ENCODE data around the gene AEN.

Gene AEN

DNA sequence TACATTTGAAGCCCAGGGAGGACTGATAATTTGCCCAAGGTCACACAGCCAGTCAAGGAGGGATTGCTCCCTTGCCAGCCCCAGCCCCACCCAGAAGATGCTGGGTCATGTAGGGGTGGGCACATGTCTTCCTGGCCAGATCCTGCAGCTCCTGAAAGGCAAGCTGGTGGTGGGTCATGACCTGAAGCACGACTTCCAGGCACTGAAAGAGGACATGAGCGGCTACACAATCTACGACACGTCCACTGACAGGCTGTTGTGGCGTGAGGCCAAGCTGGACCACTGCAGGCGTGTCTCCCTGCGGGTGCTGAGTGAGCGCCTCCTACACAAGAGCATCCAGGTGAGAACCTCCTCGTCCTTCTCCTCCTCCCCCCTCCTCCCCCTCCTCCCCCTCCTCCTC lies 30.8 kb downstream of the AEN start:
- DNase-seq (ENCODE audit: low spot score in 2 of 2), result peak; percentile 4 to 6
- H3K4me3 Mint-ChIP-seq, result no peak overlapping the region
- H3K9me3 Mint-ChIP-seq, result no peaks in the 10 kb centered on the region
- peaks cover 56% of the 10 kb centered on the region for H3K4me1 Mint-ChIP-seq
- no peaks in the 10 kb centered on the region for H3K27me3 Mint-ChIP-seq
- H3K27ac Mint-ChIP-seq (ENCODE audit: low read depth), result no peak overlapping the region
- no peak for ATAC-seq (replicated peaks; ENCODE audit: extremely low read depth, poor library complexity, severe bottlenecking)
- H3K36me3 Mint-ChIP-seq (ENCODE audit: insufficient read depth), result peaks cover 20% of the 10 kb centered on the region

DNA sequence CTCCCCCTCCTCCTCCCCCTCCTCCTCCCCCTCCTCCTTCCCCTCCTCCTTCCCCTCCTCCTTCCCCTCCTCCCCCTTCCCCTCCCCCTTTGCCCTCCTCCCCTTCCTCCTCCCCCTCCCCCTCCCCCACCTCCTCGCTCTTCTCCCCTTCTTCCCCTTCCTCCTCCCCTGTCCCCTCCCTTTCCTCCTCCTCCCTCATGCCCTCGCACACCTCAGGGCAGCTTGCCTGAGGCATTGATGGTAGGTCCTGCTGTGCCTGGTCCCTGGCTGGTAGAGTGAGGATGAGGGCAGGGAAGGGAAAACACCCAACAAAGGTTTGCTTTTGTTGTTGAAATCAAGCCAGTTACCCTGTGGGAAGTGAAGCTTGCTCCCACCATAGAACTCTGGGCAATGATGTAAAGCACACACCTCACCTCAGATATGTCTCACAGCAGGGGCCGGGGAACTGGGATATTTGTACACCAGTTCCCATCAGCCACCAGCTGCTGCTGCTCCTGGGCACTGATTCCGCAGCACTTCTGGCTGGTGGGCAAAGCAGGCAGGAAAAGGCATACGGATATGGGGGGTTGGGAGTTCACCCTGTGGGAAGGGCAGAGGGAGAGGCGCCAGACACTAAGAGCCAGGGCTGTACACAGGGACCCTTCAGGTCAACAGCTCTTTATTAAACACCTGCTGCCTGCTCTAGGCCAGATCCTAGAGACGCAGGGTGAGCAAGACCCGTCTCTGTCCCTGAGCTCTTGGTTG lies 31.5 kb downstream of the AEN start:
- Mint-ChIP-seq H3K27ac (ENCODE audit: low read depth) (peak overlapping the region; percentile 87), H3K4me3 (peak overlapping the region; percentile 36), H3K9me3 (no peaks in the 10 kb centered on the region), H3K36me3 (ENCODE audit: insufficient read depth) (peaks cover 19% of the 10 kb centered on the region), H3K4me1 (peaks cover 55% of the 10 kb centered on the region), H3K27me3 (no peaks in the 10 kb centered on the region)
- ATAC-seq (replicated peaks; ENCODE audit: extremely low read depth, poor library complexity, severe bottlenecking) (no peak), DNase-seq (ENCODE audit: low spot score in 2 of 2) (no peak)

DNA sequence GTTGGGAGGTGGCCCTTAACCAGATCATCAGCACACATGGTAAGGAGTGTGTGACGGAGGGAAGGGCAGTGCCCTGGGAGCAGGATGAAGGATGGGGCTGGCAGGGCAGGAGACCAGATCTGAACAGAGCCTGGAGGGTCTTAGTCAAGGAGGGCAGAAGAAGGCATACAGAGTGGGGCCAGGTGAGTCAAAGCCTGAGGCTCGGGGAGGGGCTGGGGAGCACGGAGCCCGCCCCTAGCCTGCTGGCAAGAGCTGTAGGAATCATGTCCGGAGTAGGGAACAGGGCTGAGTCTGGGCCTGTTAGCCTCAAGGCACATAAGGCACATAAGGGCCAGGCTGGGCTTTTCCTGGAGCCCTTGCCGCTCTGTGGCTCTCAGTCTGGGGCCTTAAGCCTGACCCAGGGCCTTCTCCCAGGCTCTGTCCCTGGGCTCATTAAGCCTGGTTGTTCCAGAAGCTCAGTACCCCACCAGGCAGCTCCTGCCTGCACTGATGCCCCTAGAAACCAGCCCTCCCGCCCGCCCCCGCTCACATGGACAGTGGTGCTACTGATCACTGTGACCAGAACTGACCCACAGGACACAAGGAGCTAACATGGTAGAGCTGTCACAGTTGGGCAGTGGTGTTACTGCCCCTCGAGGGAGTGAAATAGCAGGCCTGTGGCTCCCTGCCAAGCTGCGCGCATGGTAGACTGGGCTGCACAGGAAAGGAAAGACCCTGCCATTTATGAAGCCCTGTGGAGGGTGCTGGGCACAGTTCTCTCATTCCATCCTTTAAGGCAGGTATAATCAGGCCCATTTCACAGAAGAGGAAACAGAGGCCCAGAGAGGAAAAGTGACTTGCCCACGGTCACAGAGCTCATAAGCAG lies 32.3 kb downstream of the AEN start:
- H3K4me1 Mint-ChIP-seq, result peaks cover 55% of the 10 kb centered on the region
- H3K27me3 Mint-ChIP-seq, result no peaks in the 10 kb centered on the region
- no peak for DNase-seq (ENCODE audit: low spot score in 2 of 2)
- H3K9me3 Mint-ChIP-seq, result no peaks in the 10 kb centered on the region
- peak overlapping the region; percentile 87 for H3K27ac Mint-ChIP-seq (ENCODE audit: low read depth)
- peak overlapping the region; percentile 36 for H3K4me3 Mint-ChIP-seq
- H3K36me3 Mint-ChIP-seq (ENCODE audit: insufficient read depth), result peaks cover 17% of the 10 kb centered on the region
- ATAC-seq (replicated peaks; ENCODE audit: extremely low read depth, poor library complexity, severe bottlenecking), result no peak

DNA sequence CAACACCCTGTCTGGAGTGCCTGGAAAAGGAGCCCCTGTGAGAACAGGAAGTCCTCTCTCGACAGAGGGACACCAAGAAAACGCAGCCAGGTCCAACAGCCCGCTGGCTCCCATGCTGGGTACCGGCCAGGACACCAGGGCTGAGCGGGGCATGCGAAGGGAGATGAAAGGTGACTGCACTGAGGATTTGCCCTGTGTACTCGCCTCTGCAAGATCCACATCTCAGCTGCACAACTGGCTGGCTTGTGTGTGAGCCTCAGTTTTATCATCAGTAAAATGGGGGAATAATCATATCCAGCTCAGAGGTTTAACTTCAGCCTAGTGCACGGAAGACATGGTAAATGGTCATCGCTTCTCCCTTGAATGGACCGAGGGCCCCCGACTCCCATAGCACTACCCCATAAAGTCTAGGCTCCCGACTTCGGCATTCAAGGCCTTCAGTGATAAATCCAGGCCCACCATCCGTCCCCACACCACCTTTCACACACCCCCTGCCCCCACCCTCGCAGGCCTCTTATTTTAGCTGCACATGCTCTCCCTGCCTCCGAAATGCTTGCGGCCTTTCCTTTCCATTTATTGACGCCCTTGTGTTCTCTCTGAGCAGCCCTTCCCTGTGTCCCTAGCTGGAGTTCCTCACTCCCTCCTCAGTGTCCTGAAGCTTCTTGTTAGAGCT lies 33.4 kb downstream of the AEN start:
- DNase-seq (ENCODE audit: low spot score in 2 of 2) (peak in 1 of 2 donors; percentile 10), ATAC-seq (replicated peaks; ENCODE audit: extremely low read depth, poor library complexity, severe bottlenecking) (no peak)
- H3K4me1 Mint-ChIP-seq, result peaks cover 47% of the 10 kb centered on the region
- H3K4me3 Mint-ChIP-seq, result no peak overlapping the region
- H3K27ac Mint-ChIP-seq (ENCODE audit: low read depth), result peak overlapping the region; percentile 58
- peaks cover 15% of the 10 kb centered on the region for H3K36me3 Mint-ChIP-seq (ENCODE audit: insufficient read depth)
- H3K27me3 Mint-ChIP-seq, result no peaks in the 10 kb centered on the region
- H3K9me3 Mint-ChIP-seq, result no peaks in the 10 kb centered on the region

DNA sequence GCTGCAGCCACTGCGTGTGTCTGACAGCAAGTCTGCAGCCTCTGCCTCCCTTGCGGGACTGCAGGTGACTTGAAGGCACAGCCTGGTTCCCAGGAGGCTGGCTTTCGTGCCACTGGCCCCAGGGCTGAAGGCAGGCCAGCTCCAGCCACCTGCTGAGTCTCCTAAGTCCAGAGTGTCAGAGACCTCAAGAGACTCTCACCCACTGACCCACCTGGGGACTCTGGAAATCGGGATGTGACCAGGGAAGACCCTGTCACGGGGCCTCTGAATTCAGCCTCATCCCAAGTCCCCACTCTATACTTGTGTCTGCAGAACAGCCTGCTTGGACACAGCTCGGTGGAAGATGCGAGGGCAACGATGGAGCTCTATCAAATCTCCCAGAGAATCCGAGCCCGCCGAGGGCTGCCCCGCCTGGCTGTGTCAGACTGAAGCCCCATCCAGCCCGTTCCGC lies 34.0 kb downstream of the AEN start:
- H3K27ac Mint-ChIP-seq (ENCODE audit: low read depth), result peak overlapping the region; percentile 58
- ATAC-seq (replicated peaks; ENCODE audit: extremely low read depth, poor library complexity, severe bottlenecking) (no peak), DNase-seq (ENCODE audit: low spot score in 2 of 2) (peak in 1 of 2 donors; percentile 11)
- H3K4me3 Mint-ChIP-seq, result no peak overlapping the region
- H3K27me3 Mint-ChIP-seq, result no peaks in the 10 kb centered on the region
- H3K36me3 Mint-ChIP-seq (ENCODE audit: insufficient read depth), result peaks cover 15% of the 10 kb centered on the region
- H3K9me3 Mint-ChIP-seq, result no peaks in the 10 kb centered on the region
- H3K4me1 Mint-ChIP-seq, result peaks cover 44% of the 10 kb centered on the region

DNA sequence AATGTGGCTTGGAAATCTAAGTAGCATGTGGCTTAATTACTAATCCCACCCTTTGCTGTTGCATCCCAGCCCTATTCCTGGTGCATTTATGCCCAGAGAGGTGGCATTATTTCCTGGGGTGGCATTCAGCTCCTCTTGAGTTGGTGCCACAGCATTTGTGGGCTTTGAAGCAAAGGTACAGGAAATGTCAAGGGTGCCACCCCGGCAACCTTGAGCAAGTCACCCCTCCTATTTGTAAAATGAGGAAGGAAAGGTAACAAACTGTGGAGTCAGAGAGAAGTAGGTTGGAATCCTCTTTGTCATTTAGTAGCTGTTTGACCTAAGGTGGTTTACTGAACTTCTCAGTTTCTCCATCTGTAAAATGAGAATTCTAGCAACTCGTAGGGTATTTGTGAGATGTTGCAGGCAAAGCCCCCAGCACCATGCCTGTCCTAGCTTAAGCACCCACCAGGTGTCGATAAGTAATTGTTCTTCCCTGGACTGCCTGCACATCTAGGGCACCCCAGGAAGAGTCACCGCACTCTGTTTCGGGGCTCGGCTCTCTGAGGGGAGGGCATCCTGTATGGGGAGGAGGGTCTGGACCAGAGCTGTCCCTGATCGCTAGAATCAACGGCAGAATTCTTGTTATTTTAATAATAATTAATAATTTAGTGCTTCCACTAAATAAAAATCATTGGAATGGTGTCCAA lies 34.8 kb downstream of the AEN start:
- Mint-ChIP-seq H3K36me3 (ENCODE audit: insufficient read depth) (peaks cover 14% of the 10 kb centered on the region), H3K9me3 (no peaks in the 10 kb centered on the region), H3K27me3 (no peaks in the 10 kb centered on the region), H3K27ac (ENCODE audit: low read depth) (peak overlapping the region; percentile 58), H3K4me3 (peak overlapping the region; percentile 50), H3K4me1 (peaks cover 43% of the 10 kb centered on the region)
- DNase-seq (ENCODE audit: low spot score in 2 of 2) (peak in 1 of 2 donors; percentile 9), ATAC-seq (replicated peaks; ENCODE audit: extremely low read depth, poor library complexity, severe bottlenecking) (peak; percentile 39)

DNA sequence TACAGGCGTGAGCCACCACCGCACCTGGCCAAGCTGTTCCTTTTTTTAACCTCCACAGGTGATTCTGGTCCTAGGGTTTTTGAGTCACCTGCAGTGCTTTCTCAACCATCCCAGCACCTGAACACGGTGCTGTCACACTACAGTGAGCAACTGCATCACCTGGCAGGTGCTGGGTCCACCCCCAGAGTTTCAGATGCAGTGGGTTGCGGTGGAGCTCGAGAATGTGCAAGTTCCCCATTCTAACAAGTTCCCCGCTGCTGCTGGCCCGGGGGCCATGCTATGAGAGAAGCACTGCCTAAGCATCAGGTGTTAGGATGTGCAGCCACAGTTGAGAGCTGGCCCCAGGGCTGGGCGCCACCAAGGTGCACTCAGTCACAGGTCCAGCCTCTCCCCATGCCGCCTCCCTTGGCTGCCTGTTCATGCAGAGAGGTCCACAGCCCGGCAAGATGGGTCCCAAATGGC lies 35.7 kb downstream of the AEN start:
- ATAC-seq (replicated peaks; ENCODE audit: extremely low read depth, poor library complexity, severe bottlenecking) (peak; percentile 64), DNase-seq (ENCODE audit: low spot score in 2 of 2) (no peak)
- Mint-ChIP-seq H3K4me1 (peaks cover 43% of the 10 kb centered on the region), H3K27me3 (no peaks in the 10 kb centered on the region), H3K36me3 (ENCODE audit: insufficient read depth) (peaks cover 14% of the 10 kb centered on the region), H3K27ac (ENCODE audit: low read depth) (peak overlapping the region; percentile 68), H3K4me3 (no peak overlapping the region), H3K9me3 (no peaks in the 10 kb centered on the region)

DNA sequence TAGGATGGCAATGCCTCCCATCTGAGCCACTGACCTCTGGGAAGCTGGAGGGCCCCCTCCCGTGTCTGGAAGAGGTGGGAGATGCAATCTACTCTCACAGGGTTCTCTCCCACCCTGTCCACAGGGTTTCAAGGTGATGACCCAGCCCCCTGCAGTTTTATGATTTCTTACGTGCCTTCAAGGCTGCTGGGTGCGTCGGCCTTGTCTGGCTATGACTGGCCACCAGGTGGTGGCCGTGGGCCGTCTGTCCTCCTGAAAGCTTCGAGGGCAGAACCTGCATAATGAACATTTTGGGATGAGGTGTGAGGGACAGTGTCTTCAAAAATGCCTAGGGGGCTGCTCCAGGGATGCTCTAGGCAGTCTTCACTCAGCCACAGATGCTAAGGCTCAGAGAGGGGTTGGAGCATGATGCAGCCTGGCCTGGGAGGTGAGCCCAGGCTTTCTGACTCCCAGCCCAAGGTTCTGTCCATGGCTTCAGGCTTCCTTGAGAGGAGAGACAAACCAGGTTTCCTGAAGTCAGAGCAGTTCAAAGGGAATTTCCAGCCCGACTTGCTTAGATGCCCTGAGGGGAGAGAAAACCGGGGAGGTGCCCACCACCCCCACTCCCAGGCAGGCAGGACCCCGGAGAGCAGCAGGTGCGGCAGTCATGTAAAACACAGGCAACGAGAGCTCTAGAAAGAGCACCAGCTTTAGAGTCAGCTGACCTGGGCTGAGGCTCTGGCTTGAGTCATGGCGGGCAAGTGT lies 36.4 kb downstream of the AEN start:
- DNase-seq (ENCODE audit: low spot score in 2 of 2), result no peak
- H3K4me3 Mint-ChIP-seq, result no peak overlapping the region
- H3K9me3 Mint-ChIP-seq, result no peaks in the 10 kb centered on the region
- ATAC-seq (replicated peaks; ENCODE audit: extremely low read depth, poor library complexity, severe bottlenecking), result no peak
- H3K36me3 Mint-ChIP-seq (ENCODE audit: insufficient read depth), result peaks cover 14% of the 10 kb centered on the region
- H3K4me1 Mint-ChIP-seq, result peaks cover 43% of the 10 kb centered on the region
- no peaks in the 10 kb centered on the region for H3K27me3 Mint-ChIP-seq
- H3K27ac Mint-ChIP-seq (ENCODE audit: low read depth), result peak overlapping the region; percentile 68

DNA sequence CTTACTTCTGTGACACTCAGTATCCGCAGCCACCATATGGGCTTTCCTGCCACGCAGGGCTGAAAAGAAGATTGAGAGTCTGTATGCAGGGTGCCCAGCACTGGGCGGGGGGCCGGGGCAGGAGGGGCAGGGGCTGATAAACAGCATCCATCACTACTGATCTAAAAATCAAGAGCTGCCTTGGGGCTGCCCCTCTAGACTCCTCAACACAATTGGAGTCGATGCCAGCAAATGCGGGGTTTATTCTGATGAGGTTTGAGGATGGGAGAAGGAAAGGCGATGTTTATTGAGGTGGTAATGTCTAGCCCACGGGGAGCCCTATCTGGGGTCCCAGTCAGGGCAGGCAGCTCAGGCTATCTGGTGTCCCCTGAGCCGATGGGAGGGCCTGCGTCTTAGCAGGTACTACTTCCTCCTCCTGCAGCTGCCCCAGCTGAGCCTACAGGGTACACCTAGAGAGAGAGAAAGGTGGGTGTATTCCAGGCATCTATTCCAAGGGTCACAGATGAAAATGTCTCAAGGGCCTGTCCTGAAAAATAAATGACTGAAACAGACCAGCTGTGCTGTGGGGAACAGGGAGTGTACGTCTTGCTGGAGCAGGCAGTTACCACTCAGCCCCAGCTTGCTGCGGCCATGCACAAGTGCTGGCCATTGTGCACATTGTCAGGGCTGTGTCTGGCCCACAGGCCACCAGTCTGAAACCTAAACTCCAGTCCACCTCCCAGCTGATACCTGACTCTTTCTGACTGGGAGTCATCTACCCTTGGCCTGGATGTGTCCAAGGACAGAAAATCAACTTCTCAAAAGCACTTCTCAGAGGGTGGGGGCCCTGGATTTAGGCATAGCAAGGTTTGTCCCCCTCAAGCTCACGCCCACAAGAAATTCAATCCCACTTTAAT lies 37.2 kb downstream of the AEN start:
- Mint-ChIP-seq H3K4me3 (no peak overlapping the region), H3K27ac (ENCODE audit: low read depth) (peak overlapping the region; percentile 68), H3K27me3 (no peaks in the 10 kb centered on the region), H3K4me1 (peaks cover 35% of the 10 kb centered on the region), H3K9me3 (no peaks in the 10 kb centered on the region), H3K36me3 (ENCODE audit: insufficient read depth) (peaks cover 10% of the 10 kb centered on the region)
- DNase-seq (ENCODE audit: low spot score in 2 of 2) (no peak), ATAC-seq (replicated peaks; ENCODE audit: extremely low read depth, poor library complexity, severe bottlenecking) (no peak)

DNA sequence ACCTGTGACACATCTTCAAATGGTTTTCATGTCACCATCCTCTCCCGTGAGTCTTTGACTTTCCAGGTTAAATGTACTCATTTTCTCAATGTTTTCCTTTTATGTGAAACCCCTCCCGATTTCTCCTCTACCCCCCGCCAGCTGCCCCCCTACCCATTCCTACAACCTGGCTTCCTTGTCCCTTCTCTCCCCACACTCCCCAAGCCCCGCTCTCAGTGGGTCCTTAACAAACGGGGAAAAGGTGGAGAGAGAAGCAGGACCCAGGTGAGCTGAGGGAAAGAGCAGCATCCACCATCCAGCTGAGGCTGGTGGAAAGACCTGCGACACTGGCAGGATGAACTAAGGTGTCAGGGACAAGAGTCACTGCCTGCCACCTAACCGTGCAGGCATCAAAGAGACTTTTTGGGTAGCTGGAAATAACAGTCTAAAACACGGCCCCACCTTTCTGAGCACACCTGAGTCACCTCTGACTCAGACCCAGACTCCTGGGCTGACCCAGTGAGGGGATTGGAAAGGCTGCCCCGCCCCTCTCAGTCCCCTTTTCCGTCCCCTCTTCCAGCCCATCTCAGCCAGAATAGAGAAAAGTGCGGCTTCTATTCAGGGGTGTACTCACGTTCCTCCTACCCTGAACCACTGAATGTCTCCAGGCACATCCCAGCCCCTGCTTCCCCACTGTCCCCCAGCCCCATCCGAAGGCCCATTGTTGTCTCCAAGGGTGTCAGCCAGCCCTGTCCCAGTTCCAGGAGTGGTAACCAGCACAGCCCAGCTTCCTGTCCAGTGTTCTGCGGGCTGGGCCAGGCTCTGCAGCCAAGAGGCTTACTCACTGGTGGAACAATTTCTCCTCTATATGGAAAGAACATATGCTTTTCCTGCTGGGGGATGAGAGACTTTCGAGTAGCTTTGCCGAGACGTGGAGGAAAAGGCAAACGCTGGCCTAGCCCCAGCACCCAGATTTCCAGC lies 38.1 kb downstream of the AEN start:
- H3K4me1 Mint-ChIP-seq, result peaks cover 38% of the 10 kb centered on the region
- H3K9me3 Mint-ChIP-seq, result no peaks in the 10 kb centered on the region
- H3K27ac Mint-ChIP-seq (ENCODE audit: low read depth), result peak overlapping the region; percentile 55
- ATAC-seq (replicated peaks; ENCODE audit: extremely low read depth, poor library complexity, severe bottlenecking) (no peak), DNase-seq (ENCODE audit: low spot score in 2 of 2) (no peak)
- no peaks in the 10 kb centered on the region for H3K27me3 Mint-ChIP-seq
- H3K4me3 Mint-ChIP-seq, result no peak overlapping the region
- H3K36me3 Mint-ChIP-seq (ENCODE audit: insufficient read depth), result peaks cover 7% of the 10 kb centered on the region

Measured in central memory CD8-positive, alpha-beta T cell (primary cell).